AG08396 (cell line): ENCODE measurements around the gene ZNF234.
"Not testable (repeated sequence)": the region's sequence is repeated elsewhere in the genome, so short reads cannot be mapped to it uniquely, and the experiment has no call there.

Experiments used
- DNase-seq: peaks from one replicate; pipeline ENCODE4 v3.0.0; 2012; ENCODE audit warnings: low spot score, mixed read lengths

Gene ZNF234

DNA sequence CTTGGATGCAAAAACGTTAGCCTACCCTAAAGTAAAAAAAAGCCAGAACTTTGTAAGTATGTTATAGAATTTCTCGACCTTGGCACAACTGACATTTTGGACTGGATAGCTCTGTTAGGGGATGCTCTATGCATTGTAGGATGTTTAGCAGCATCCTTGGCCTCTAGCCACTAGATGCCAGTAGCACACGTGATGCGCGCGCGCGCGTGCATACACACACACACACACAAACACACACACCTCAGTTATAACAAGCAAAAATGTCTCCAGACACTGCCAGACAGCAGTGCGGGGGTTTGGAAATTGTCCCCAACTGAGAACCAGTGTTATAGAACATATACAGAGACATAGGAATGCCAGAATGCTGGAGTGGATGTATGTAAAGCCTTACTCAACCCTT lies 40.8 kb downstream of the ZNF234 start:
- DNase-seq, result no peak

DNA sequence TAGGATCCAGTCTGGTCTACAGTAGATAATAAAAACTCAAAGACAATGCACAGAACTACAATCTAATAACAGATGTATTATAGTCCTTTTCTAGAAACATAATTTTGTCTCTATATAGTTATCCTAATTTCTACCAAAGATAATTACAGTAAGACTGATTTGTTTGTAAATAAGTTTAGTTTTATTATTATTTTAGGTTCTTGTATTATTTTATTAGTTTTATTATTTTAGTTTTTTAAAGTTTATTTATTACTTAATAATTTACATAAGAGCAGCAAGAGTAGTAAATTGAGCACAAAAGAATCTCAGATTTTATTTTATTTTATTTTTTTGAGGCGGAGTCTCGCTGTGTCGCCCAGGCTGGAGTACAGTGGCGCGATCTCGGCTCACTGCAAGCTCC lies 48.7 kb downstream of the ZNF234 start:
- no peak for DNase-seq

DNA sequence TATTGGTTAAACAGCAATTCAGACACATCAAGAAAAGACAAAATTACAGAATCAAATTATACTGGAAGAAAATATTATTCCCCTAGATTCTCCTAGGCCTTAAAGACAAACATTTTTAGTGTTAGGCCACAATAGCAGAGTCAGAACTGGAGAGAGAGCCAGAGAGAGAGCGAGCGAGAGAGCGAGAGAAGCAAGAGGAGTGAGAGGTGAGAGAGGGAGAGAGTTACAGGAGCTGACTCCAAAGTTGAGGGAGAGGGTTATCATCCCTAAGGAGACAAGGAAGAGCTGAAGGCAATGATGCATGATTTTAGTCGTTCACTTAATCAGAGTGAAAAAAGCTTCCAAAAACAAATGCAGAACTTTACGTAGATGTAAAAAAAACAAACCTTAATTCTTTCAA lies 50.8 kb downstream of the ZNF234 start:
- no peak for DNase-seq

DNA sequence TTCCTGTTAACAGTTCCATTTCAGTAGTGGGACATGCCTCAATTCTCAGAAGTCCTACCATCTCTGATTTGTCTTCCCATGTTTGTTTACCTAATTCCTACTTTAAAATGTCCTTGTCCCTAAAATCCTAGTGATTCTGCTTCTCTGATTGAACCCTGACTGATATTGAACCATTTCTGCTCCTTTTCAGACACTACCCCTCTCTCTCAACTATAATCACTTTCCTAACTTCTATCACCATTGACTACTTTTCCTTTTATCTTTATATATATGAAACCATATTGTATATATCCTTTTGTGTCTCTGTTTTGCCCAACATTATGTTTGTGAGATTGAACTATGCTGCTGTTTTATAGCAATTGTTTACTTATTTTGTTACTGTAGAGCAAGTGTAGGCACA lies 55.4 kb downstream of the ZNF234 start:
- DNase-seq, result no peak

DNA sequence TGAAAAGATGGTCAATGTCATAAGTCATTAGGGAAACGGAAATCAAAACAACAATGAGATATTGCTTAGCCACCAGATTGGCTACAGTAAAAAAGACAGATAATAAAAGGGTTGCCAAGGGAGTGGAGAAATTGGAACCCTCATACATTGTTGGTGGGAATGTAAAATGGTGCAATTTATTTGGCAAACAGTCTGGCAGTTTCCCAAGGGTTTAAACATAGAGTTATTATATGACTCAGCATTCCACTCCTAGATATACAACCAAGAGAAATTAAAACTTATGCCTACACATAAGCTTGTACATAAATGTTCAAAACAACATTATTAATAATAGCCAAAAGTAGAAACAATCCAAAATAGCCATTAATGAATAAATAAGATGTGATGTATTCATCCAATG lies 61.1 kb downstream of the ZNF234 start:
- peak; percentile 2 for DNase-seq

DNA sequence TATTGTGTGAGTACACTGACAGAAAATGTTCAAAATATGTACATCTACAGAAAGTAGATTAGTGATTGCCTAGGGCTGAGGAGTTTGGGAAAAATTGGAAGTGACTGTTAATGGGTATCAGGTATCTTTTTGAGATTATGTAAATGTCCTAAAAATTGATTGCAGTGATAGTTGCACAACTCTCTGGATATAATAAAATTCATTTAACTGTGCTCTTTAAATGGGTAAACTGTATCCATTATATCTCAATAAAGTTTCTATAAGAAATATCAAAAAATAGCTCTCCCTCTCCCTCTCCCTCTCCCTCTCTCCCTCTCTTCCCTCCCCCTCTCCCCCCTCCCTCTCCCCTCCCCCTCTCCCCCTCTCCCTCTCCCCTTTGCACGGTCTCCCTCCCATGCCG lies 61.6 kb downstream of the ZNF234 start:
- DNase-seq, result no peak

DNA sequence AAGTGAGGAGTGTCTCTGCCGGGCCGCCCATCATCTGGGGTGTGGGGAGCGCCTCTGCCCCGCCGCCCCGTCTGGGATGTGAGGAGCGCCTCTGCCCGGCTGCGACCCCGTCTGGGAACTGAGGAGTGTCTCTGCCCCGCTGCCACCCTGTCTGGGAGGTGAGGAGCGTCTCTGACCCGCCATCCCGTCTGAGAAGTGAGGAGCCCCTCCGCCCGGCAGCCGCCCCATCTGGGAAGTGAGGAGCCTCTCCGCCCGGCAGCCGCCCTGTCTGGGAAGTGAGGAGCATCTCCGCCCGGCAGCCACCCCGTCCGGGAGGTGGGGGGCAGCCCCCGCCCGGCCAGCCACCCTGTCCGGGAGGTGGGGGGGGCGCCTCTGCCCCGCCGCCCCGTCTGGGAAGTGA lies 62.5 kb downstream of the ZNF234 start:
- not testable (repeated sequence) for DNase-seq

DNA sequence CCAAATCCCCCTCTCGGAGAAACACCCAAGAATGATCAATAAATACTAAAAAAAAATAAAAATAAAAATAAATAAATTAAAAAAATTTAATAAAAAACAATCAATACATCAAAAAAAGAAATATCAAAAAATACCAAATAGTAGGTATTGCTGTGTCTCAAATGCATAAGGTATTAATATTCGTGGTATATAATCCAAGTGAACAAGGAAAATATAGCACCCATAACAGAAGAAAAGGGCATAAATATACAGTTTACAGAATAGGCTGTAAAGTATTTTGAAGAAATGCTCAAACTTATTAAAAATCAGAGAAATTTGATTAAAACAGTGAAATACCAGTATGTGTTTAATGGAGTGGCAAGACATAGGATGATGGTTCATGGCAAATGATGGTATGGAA lies 63.4 kb downstream of the ZNF234 start:
- DNase-seq, result no peak

DNA sequence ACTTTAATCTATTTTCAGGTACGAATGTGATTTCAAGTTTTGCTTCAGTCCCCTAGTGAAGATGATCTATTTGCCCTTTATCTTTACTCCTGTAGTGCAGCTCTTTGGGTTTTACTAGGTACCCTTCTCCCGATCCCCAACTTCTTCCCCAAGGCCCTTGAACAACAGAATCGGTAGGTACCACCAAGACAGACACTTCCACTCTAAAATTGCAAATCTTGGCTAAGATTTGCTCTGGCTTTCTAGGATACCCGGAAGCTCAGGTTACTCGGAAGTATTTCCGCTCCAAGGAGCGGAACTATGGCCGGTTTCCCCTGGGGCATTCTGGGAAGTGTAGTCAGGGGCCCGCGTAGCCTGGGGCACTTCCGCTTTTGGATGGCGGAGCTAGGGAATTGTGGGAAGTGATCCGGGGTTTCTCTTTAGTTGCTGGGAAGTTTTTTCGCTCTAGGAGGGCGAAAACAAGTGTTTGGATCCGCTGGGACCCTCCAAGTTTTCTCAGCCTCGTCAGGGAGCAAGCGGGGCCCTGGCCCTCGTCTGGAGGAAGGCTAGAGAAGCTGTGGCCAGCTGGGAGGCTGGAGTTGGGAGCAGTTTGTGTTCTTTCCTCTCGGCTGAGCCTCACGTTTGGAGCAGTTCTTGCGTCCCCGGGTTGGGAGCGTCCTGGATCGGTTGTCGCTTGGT lies 65.9 kb downstream of the ZNF234 start:
- DNase-seq, result peak; percentile 88
